H1 (cell line): ENCODE results near the gene PAPSS2. TPM values are rescaled to one million over a fixed set of nuclear protein-coding genes. Genes with fewer than 3 reads are reported as not detected.

Experiments
- CHD1 ChIP-seq: IDR thresholded peaks from 2 replicates; pipeline ENCODE4 v1.6.1; 2012; ENCODE audit warnings: low read depth, low read length, improper control_type of control experiment
- CHD7 ChIP-seq: fragments of 300-600 bp; sonication (generic); IDR thresholded peaks from 2 replicates; pipeline ENCODE4 v1.7.1; 2012; ENCODE audit warnings: low read length, moderate library complexity, mild to moderate bottlenecking, inconsistent platforms; ENCODE audit not compliant: insufficient replicate concordance
- CTCF ChIP-seq, 3 experiments: IDR thresholded peaks; 1 replicate in 2 of 3; 2 replicates in 1 of 3; pipeline versions ENCODE4 v1.5.1 to v1.6.1; 2011; ENCODE audit warnings: low read length in 3 of 3, mild to moderate bottlenecking in 3 of 3, inconsistent platforms in 2 of 3, low read depth in 1 of 3, moderate library complexity in 1 of 3; ENCODE audit not compliant: insufficient read depth in 1 of 3; ENCODE audit errors: control extremely low read depth in 1 of 3
- NRF1 ChIP-seq: IDR thresholded peaks from 2 replicates; pipeline ENCODE4 v1.6.1; 2011; ENCODE audit warnings: mild to moderate bottlenecking, low read depth, low read length, improper control_type of control experiment
- SIX5 ChIP-seq: IDR thresholded peaks from 2 replicates; pipeline ENCODE4 v1.6.1; 2011; ENCODE audit warnings: mild to moderate bottlenecking, low read depth, low read length
- TAF7 ChIP-seq: optimal IDR thresholded peaks from 2 replicates; pipeline ENCODE3; 2011; ENCODE audit warnings: low read depth, mild to moderate bottlenecking, inconsistent platforms, low read length, moderate library complexity, borderline replicate concordance
- polyA plus RNA-seq, 7 experiments: library from polyadenylated mRNA; depleted of rRNA in 3 of 7; stranded (reverse) in 5 of 7; unstranded in 2 of 7; fragments of >200 nt in 5 of 7; fragments of 200-250 nt in 2 of 7; gene quantifications; 1 replicate in 5 of 7; 2 replicates in 1 of 7; 4 replicates in 1 of 7; pipeline versions ENCODE4 v1.2.1 to v1.2.3, GENCODE V29; 2011 to 2013; ENCODE audit warnings: missing spikeins in 2 of 7, mixed read lengths in 2 of 7
- total RNA-seq: library from RNA; stranded (reverse); fragmentation: NEBNext Ultra II Directional; extraction: Animal tissue kit (Norgen Biotek cat#: 25700); gene quantifications from 2 replicates; pipeline ENCODE4 v1.2.1, GENCODE V29; 2021

Gene PAPSS2
- total and polyA plus RNA-seq, 2 of the 8 experiments (the other 6 are each of a cell fraction or from before 2014, with no cell fraction given): 7.6 to 20.2 TPM

GRCh38 chr10:87639493-87639892 is 20.2 kb upstream of the PAPSS2 start (continued):
- TF ChIP-seq TAF7 (no peak), CHD1 (no peak), NRF1 (no peak), CTCF (IDR thresholded peaks at IDR 0.05; ENCODE audit: control extremely low read depth in 1 of 3, insufficient read depth in 1 of 3, low read depth in 1 of 3, low read length in 3 of 3) (no peak), SIX5 (no peak), CHD7 (no peak)
- TF ChIP-seq, all 59 proteins: peak for 0
